CMK (cell line): ENCODE results near the gene RPS10.
"Not testable (repeated sequence)": the region's sequence is repeated elsewhere in the genome, so short reads cannot be mapped to it uniquely, and the experiment has no call there.

Source experiments
- DNase-seq: peaks from one replicate; pipeline ENCODE4 v3.0.0-alpha.2; 2010; ENCODE audit warnings: low read depth

The RPS10 gene

GRCh38 chr6:34447910-34448309 lies 22.0 kb upstream of the RPS10 start:
- DNase-seq, result no peak

GRCh38 chr6:34447386-34447785 lies 21.5 kb upstream of the RPS10 start:
- DNase-seq, result no peak

GRCh38 chr6:34445313-34445860 lies 19.5 kb upstream of the RPS10 start:
- DNase-seq, result no peak

- DNase-seq, result no peak
Observed at GRCh38 chr6:34441526-34441925, 15.7 kb upstream of the RPS10 start.

- DNase-seq, result no peak
Observed at GRCh38 chr6:34439442-34439841, 13.6 kb upstream of the RPS10 start.

- no peak for DNase-seq
Observed at GRCh38 chr6:34438705-34439104, 12.8 kb upstream of the RPS10 start.

- DNase-seq, result no peak
Observed at GRCh38 chr6:34437644-34437970, 11.7 kb upstream of the RPS10 start.

- DNase-seq, result no peak
Observed at GRCh38 chr6:34436803-34437643, 11.2 kb upstream of the RPS10 start.

- DNase-seq, result no peak
Observed at GRCh38 chr6:34435916-34436315, 10.0 kb upstream of the RPS10 start.

- no peak for DNase-seq
Observed at GRCh38 chr6:34425132-34425497, 754 bp downstream of the RPS10 start.

- no peak for DNase-seq
Observed at GRCh38 chr6:34424200-34425131, 1.4 kb downstream of the RPS10 start.

GRCh38 chr6:34423254-34423653 lies 2.6 kb downstream of the RPS10 start:
- DNase-seq, result no peak

GRCh38 chr6:34418367-34418766 lies 7.5 kb downstream of the RPS10 start:
- no peak for DNase-seq

- DNase-seq, result no peak
Observed at GRCh38 chr6:34416877-34417371, 8.9 kb downstream of the RPS10 start.

GRCh38 chr6:34414999-34415858 lies 10.6 kb downstream of the RPS10 start:
- no peak for DNase-seq

GRCh38 chr6:34412643-34413214 lies 13.1 kb downstream of the RPS10 start:
- no peak for DNase-seq

GRCh38 chr6:34412016-34412415 lies 13.9 kb downstream of the RPS10 start:
- DNase-seq, result no peak

GRCh38 chr6:34407915-34408314 lies 18.0 kb downstream of the RPS10 start:
- DNase-seq, result not testable (repeated sequence)

- DNase-seq, result no peak
Observed at GRCh38 chr6:34396518-34396917, 29.4 kb downstream of the RPS10 start.

GRCh38 chr6:34393966-34394305 lies 31.9 kb downstream of the RPS10 start:
- no peak for DNase-seq

GRCh38 chr6:34393191-34393965 lies 32.5 kb downstream of the RPS10 start:
- no peak for DNase-seq
